COR-L47 (cell line): ENCODE data around the gene NOVA2.

Experiments
- DNase-seq: peaks from one replicate; lab custom pipeline; 2025; lab: John Stamatoyannopoulos, UW

Gene NOVA2, protein sequence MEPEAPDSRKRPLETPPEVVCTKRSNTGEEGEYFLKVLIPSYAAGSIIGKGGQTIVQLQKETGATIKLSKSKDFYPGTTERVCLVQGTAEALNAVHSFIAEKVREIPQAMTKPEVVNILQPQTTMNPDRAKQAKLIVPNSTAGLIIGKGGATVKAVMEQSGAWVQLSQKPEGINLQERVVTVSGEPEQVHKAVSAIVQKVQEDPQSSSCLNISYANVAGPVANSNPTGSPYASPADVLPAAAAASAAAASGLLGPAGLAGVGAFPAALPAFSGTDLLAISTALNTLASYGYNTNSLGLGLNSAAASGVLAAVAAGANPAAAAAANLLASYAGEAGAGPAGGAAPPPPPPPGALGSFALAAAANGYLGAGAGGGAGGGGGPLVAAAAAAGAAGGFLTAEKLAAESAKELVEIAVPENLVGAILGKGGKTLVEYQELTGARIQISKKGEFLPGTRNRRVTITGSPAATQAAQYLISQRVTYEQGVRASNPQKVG

DNA sequence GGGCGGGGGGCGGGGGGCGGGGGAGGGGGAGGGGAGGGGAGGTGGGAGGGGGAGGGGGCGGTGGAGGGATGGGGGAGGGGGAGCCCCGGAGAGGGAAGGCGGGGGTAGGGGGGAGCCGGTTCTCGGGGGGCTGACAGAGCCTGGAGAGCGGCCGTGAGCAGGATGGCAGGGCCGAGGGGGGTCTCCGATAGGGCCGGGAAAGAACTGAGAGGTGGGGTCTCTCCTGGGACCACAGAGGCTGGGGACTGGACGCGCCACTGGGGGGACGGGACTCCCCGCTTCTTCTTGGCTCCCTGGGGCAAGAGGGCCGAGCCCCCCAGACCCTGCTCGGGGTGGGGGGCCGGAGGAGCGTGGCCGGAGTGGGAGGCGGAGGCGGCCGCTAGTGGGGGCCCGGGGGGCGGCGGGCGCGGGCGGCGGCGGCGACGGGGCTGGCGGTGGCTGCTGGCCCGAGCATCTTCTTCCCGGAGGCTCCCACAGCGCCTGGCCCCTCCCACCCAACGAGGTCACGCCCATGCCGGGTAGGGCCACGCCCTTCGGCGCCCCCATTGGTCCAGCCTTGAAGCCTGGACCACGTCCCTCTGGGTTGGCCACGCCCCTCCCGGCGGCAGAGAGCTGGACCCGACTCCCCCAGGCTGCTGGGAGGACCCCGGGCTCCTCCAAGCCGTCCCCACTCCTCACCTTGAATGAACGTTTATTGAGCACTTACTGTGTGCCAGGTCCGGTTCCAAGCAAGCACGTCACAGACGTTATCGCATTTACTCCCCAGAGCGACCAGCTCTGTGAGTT lies at the start of gene NOVA2:
NOVA2 (minus strand) TSS at position 313 of the 786 bp plus-strand sequence. CDS start 514 bp downstream, outside the sequence.
- DNase-seq, result peak; percentile 80

DNA sequence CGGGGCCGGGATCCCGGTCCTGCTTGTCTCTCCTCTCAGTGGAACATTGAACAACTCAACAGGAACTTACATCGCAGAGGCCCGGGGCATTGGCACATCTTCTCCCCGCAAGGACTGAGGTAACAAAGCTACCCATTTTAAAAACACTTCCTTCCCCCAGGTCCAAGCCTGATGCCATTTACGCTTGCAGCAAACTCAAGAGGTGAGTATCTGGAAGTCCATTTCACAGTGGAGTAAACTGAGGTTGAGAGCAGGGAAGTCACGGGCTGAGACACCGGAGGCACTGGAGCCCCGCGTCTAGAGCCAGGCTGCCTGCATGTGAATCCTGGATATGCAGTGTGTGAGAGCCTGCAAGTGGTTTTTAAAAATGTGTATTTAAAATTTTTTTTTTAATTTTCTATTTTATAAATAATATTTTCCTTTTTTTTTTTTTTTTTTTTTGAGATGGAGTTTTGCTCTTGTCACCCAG lies 49.7 kb upstream of the NOVA2 start:
- no peak for DNase-seq

DNA sequence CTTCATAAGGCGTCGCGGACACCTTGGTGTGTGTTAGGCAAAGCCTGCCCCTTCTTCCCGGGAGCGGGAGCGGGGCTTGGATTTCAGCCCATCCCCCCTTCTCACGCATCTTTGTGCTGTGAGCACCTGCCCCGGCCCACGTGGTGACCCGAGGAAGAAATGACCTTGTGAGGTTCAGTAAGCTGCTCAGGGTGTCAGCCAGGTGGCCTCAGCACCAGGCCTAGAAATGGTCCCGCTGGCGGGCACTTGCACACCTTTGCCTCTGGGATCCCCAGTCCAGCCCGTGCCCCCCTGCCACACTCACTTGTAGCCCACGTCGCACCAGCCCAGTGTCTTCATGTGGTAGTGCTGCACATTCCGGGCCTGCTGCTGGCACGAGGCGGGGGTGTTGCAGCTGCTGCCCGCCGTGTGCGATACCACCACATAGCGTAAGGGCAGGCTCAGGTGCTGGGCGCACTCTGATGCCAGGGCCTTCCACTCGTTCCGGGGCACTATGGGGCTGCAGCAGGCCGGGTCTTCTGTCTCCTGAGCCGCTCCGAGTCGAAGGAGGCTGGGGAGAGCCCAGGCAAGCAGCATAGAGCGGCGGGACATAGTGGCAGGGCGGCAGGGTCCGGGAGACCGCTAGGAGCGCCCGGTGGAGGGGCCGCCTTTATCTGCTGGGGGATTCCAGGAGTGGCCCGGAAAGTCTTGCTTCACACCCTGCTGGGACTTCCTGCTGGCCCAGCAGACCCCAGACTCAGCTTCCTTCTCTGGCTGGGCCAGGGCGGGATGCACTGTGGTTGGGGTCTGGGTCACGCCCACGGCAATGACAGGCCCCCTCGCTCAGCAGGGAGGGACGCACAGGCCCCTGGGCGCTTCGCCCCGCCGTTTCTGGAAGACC lies 49.0 kb upstream of the NOVA2 start, which contains the start of gene PGLYRP1:
PGLYRP1 (minus strand) TSS at position 623 of the 880 bp plus-strand sequence; CDS start at position 591, 32 bp downstream.
- no peak for DNase-seq

DNA sequence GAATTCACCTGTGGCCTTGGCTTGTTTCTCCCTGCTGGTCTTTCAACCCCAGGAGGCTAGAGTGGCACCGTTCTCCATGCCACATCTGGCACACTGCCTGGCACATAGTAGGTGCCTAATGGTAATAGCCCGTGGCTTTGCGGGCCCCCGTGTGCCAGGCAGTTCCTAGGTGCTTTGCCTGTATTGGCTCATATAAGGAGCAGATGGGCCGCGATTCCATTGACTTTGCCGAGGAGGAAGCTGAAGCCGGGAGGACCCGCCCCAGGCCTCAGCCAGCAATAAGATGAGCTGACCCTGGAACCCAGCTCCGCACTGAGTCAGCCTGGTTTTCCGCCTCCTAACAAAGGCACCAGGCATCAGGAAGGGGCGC lies 48.4 kb upstream of the NOVA2 start:
- DNase-seq, result no peak

DNA sequence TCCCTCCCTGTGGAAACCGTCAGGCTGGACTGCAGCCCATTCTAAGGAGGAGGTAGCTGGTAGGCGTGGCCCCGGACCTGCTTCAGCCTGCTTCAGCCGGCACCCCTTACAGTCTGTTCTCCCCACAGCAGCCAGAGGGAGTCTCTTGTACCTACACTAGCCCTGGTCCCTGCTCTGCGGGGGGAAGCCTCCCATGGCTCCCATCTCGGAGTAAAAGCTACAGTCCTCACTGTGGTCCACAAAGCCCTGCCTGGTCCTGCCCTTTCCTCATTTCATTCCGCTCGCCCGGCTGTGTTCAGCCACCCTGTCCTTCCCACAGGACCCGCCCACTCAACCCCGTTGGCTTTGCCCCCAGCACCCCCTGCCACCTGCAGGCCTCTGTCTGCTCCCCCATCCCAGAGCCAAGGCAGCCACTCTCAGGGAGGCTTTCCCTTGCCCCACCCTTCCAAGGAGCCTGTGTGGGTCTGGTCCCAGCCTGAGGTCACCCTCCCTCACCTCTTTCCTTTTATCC lies 47.9 kb upstream of the NOVA2 start:
- peak; percentile 11 for DNase-seq

GRCh38 chr19:46020819-46021125 lies 47.1 kb upstream of the NOVA2 start:
- DNase-seq, result no peak

- DNase-seq, result no peak
Observed at GRCh38 chr19:46019270-46019669, 45.6 kb upstream of the NOVA2 start.

GRCh38 chr19:46018729-46019251 lies 45.1 kb upstream of the NOVA2 start:
- no peak for DNase-seq

DNA sequence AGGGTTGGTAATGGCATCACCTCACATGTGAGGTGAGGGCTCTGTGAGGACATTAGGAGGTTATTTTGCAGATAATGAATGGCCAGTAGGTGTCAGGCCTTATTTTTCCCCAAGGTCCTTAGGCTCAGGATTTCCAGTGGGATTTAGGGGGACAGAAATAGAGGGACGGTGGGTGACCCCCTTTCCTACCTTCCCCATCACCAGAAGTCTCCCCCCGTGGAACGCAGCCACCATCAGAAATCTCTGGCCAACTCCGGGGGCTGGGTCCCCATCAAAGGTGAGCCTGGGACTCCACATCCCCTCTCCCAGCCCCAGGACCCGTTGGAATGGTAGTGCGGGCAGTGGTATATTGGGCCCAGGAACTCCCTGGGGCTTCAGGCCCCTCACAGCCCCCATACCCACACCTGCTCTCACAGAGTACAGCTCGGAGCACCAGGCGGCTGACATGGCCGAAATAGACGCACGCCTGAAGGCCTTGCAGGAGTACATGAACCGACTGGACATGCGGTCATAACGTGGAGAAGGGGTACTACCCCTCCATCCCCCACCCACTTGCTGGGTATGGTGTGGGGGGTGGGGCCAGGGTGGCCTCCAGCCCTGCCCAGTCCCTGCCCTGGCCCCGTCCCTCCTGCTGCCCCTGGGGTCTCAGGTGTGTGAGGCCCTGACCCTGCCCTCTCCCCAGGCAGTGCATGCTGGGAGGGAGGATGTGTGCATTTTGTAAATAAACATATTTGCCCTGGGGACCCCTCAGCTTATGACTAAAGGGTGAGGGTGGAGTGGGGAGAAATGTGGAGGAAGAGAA lies 44.4 kb upstream of the NOVA2 start:
- DNase-seq, result no peak

DNA sequence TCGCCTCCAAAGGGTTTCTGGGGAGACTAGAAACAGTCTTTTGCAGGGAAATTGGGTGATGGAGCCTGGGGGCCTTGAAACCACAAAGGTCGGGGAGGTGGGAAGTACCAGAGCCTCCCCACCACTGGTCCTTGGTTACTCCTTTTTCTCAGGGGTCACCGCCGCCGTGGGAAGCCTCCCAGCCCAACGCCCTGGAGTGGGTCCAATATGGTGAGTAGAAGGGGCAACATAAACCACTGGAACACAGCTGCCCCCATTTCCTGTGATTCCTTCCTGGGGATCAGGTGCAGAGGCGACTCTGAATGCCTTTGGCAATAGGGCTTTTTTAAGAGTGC lies 43.4 kb upstream of the NOVA2 start:
- no peak for DNase-seq

- DNase-seq, result peak; percentile 69
Observed at GRCh38 chr19:46016426-46017094, 42.9 kb upstream of the NOVA2 start.

DNA sequence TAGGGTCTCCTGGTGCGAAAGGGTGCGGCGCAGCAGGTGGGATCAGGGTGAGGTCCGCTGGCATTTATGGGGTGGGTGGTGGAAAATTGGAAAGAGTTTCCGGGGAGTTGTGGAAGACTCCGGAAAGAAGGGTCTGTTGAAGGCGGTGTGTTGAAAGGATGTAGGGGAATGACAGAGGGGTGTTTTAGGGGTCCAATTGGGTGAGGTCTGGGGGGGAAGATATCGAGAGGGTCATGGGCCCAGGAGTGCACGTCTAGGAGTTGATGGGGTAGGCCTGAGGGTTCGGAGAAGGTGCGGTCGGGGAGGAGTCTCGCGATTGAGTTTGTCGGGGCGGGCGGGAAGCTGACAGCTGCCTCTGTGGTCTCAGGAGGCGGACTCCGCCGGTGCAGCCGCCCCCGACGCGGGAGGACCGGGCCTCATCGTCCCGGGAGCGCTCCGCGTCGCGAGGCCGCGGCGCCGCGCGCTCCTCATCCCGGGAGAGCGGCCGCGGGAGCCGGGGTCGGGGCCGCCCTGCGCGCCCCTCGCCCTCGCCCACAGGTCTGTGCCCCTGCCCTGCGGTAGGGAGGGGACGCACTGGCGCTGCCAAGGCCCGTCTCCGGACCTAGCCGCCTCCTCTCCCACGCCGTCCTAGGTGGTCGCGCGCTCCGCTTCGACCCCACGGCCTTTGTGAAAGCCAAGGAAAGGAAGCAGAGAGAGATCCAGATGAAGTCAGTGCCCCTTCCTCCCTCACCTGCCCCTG lies 42.2 kb upstream of the NOVA2 start:
- DNase-seq, result peak; percentile 6

GRCh38 chr19:46014941-46015686 lies 41.4 kb upstream of the NOVA2 start:
- peak; percentile 87 for DNase-seq

DNA sequence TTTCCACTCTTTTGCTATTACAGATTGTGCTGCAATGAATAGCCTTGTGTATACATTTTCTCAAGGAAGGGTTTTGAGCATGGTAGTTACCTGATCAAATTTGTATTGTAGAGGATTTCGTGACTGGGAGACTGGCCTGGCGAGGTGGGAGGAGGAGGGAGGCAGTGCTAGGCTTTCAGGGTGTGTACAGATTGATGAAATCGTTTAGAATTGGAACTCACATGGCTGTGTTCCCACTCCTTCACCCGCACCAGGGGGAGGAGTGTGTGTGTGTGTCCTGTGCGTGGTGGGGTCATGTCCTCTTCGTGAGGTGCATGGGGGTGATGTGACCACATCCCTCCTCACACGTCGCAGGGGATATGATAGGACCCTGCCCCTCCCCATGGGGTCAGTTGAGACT lies 40.9 kb upstream of the NOVA2 start:
- DNase-seq, result no peak

DNA sequence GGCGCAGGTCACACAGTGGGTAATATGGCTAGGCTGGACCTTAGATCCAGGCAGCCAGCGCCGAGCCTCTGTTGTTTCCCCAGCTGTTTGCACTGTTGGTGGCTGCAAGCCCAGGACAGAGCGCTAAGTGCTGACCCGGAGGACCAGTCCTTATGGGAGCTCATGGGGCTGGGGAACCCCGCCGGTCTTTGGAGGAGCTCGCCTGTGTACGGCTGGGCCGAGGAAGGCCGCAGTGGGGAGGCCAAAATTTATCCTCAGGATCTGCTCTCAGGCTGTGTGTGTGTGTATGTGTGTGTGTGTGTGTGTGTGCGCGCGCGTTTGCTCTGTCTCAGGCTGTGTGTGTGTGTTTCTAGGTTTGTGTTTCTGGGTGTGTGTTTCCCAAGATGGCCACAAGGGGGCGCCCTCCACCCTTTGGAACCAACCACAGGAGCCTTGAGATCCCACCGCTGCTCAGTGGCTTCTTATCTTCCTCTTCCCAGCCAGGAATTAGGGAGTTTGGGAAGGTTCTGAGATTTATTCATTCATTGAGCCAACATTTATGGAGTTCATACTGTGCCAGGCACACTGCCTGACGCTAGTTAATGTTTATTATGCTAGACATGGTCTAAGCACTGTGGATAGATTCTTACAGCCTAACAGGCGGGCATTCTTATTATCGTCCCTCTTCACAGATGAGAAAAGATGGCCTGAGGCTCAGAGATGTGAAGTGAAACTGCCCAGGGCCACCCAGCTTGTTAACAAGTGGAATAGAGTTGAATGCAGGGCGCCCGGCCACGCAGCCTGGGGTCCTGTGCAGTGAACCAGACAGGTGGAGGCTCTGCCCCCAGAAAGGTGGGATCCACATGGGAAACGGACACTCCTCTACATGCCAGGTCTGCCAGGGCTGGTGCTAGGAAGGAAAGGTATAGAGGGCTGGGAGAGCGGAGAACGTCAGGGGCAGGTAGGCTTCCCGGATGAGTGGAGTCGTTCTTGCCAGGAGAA lies 36.2 kb upstream of the NOVA2 start:
- peak; percentile 12 for DNase-seq

DNA sequence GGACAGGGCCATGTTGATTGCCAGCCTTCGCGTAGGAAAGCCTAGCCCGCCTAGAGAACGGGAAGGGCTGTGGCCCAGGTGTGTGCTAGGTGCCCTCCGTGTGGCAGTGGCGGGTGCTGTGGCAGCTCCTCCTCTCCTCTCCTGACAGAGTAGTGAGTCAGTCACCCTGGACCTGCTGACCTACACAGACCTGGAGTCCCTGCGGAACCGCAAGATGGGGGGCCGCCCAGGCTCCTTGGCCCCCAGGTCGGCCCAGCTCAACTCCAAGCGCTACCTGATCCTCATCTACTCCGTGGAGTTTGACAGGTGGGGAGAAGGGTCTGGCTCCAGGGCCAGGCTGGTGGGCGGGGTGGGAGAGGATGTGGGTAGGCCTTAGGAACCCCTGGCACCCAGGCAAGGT lies 32.7 kb upstream of the NOVA2 start:
- DNase-seq, result no peak

- no peak for DNase-seq
Observed at GRCh38 chr19:46002678-46003275, 29.1 kb upstream of the NOVA2 start.
